Left colon (tissue), 2 donors: ENCODE data around the gene PCBP2. TPM values are rescaled to one million over a fixed set of nuclear protein-coding genes. Genes with fewer than 3 reads are reported as not detected.
"Not testable (repeated sequence)": the region's sequence is repeated elsewhere in the genome, so short reads cannot be mapped to it uniquely, and the experiment has no call there.

Experiments
- ATAC-seq: fragments of 200-7000 bp; cut with Tn5 transposase; one replicate; pipeline ENCODE4 v1.9.1; 2020; ENCODE audit warnings: mild to moderate bottlenecking, moderate library complexity
- DNase-seq, 2 donors: peaks; one replicate each; pipeline ENCODE4 v3.0.0-alpha.2; 2020
- intact Hi-C, 2 donors: fragments of 100-400 bp; cut with DNase I in 1 of 2; cut with micrococcal nuclease in 1 of 2; formaldehyde crosslinking; loops; one replicate each; pipeline versions ENCODE4 v1.11.2 to v1.14.0; 2022; cut with DNase I, micrococcal nuclease
- long read RNA-seq: library from polyadenylated mRNA; unstranded; transcript quantifications from one replicate; pipeline ENCODE4 v2.0.0, GENCODE V29; 2021
- total RNA-seq, 2 donors: library from RNA; stranded (reverse); fragmentation: NEBNext Ultra II Directional; extraction: Animal tissue kit (Norgen Biotek cat#: 25700); gene quantifications; one replicate each; pipeline ENCODE4 v1.2.1, GENCODE V29; 2021
- donor health status: DM: no; HTN: no; CAD: no.
- donor health status: DM: yes; HTN: yes; CAD: no.

Gene PCBP2
- total RNA-seq, result 100 to 1,000 TPM; 586 to 592 TPM
- long read RNA-seq, partial matches to known transcripts, result 21 of 54 reads
- long read RNA-seq, other reads (novel, unspliced or antisense), result 18 of 54 reads

GRCh38 chr12:53451661-53452158, at the start of gene PCBP2:
PCBP2 (plus strand) TSS chr12:53452102; CDS start chr12:53454801, 2,699 bp downstream.
- intact Hi-C loops, result no loop called here
- ATAC-seq, result peak; percentile 91
- DNase-seq, result peak; percentile 96 to 99

- ATAC-seq, intact Hi-C loops, DNase-seq: not testable (repeated sequence)
Measured at GRCh38 chr12:53402351-53402750, 49.6 kb upstream of the PCBP2 start.

- no peak for ATAC-seq
Measured at GRCh38 chr12:53402871-53403270, 49.0 kb upstream of the PCBP2 start.

DNA sequence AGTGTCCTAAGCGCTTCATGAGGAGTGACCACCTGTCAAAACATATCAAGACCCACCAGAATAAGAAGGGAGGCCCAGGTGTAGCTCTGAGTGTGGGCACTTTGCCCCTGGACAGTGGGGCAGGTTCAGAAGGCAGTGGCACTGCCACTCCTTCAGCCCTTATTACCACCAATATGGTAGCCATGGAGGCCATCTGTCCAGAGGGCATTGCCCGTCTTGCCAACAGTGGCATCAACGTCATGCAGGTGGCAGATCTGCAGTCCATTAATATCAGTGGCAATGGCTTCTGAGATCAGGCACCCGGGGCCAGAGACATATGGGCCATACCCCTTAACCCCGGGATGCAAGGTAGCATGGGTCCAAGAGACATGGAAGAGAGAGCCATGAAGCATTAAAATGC, 41.0 kb upstream of the PCBP2 start:
- ATAC-seq (no peak), DNase-seq (no peak)
- intact Hi-C loops, result no loop called here

More at GRCh38 chr12:53402871-53403270, 49.0 kb upstream of the PCBP2 start:
- DNase-seq, result no peak
- intact Hi-C loops, result no loop called here

DNA sequence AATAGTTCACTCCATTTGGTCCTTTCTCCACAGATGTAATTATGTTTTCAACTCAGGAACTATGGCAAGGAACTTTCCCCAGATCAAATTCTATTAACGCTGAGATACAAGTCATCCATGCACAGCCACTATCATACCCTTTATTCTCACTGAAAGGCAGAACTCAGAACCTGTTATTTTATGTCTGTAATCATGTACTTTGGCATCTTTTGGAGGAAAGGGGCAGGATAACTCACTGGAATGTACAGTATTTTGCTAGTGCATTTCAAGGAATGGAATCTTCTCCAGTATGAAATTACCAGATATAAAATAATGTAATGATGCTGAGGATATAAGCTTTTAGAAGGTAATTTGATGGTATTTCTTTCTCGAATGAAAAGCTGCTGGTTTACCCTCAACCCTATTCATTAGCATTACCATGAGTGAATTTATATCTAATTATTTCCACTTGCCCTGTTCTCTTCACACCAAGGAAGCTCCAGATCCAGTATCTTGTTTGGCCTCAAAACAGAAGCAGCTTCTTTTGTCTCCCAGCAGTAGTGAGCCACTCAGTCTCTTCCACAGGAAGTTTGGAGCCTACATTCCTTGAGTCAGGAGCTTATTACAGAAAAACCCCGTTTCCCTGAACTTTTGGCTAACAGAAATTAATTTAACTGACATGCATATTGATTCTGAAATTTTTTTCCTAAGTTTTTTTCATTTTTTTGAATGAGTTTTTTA, 38.3 kb upstream of the PCBP2 start:
- intact Hi-C loops, result no loop called here
- DNase-seq (no peak), ATAC-seq (no peak)

DNA sequence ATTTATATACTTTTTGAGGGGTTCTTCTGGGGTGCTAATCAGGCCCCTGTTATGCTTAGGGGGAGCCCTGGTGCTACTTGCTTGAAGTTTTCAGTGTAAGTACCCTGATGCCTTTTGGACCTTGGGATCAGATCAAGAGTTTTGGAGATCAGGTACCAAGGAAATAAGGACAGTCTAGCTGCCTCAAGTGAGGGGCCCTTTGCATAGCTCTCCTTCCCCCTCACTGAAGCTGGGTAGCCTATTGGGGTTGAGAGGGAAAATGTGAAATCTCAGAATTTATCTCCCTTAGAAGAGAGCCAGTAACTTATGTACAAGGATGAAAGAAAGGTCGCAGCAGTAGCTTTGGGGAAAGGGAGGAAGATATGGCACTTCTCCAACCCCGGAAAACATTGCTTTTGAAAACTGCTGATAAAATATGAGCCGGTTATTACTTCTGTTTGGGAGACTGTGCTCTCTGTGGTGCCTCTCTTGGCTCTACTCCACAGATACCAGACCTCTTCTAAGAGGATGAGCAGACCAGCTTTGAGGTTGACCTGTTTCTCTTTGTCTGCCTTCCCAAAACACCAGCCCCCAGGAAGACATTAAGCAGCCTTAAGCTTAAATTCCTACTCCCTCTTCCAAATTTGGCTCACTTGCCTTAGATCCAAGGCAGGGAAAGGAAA, 37.0 kb upstream of the PCBP2 start:
- intact Hi-C loops, result no loop called here
- ATAC-seq, result no peak
- DNase-seq, result no peak

- DNase-seq, intact Hi-C loops, ATAC-seq: not testable (repeated sequence)
Measured at GRCh38 chr12:53415752-53416389, 36.0 kb upstream of the PCBP2 start.

DNA sequence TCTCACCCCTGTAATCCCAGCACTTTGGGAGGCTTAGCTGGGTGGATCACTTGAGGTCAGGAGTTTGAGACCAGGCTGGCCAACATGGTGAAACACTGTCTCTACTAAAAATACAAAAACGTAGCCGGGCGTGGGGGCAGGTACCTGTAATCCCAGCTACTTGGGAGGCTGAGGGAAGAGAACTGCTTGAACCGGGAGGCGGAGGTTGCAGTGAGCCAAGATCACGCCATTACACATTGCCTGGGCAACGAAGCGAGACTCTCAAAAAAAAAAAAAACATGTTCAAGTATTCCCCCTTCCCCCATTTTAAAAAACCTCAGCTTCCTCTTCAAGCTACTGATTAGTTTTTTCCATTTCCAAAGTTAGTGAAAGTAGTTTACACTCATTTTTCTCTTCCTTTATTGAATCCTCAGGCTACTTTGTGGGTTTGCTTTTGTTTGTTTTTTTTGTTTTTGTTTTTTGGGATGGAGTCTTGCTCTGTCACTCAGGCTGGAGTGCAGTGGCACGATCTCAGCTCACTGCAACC, 34.5 kb upstream of the PCBP2 start:
- intact Hi-C loops, ATAC-seq, DNase-seq: not testable (repeated sequence)

DNA sequence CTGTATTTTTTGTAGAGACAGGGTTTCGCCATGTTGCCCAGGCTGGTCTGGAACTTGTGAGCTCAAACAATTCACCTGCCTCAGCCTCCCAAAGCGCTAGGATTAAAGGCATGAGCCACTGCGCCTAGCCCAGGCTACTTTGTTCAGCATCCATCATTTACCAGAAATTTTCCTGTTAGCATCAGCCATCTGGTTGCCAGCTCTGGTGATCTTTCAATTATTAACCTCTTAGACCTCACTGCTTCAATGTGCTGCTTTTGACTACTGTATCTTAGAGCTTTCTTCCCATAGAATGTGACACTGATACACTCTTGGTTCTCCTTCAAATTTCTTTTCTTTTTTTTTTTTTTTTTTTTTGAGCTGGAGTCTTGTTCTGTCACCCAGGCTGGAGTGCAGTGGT, 33.7 kb upstream of the PCBP2 start:
- no peak for ATAC-seq
- no peak for DNase-seq
- intact Hi-C loops, result no loop called here

DNA sequence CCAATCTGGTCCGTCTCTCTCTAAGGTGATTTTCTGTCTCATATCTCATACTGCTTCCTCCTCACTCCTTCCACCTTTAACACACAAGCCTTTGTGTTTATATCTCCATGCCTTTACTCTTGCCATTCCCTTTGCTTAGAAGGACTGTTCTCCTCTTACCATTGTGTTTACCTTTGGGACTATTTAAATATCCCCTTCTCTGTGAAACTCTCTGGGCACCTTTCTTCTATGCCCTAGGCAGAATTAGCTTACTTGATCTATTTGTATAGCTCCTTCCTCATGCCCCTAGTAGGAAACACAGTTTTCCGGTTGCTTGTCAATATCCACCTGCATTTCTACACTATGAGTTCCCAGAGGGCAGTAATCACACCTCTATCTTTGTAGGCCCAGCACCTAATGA, 32.1 kb upstream of the PCBP2 start:
- ATAC-seq (peak; percentile 27), DNase-seq (no peak)
- intact Hi-C loops, result loop anchor here (2.0 to 5.0 kb wide), 2 partner anchors 67 kb away; no protein-coding TSS in a partner anchor

- peak; percentile 24 for ATAC-seq
- intact Hi-C loops, result loop anchor here in 1 of 2 donors (5.0 kb wide), 1 partner anchor 70 kb away; no protein-coding TSS in a partner anchor
- DNase-seq, result not testable (repeated sequence)
Measured at GRCh38 chr12:53422247-53422646, 29.7 kb upstream of the PCBP2 start.

- no peak for ATAC-seq
- DNase-seq, result no peak
Measured at GRCh38 chr12:53423597-53423996, 28.3 kb upstream of the PCBP2 start, which contains the start of gene AMHR2. AMHR2 (plus strand) TSS chr12:53423855; CDS start chr12:53423935, 80 bp downstream.

GRCh38 chr12:53424626-53425514, 27.0 kb upstream of the PCBP2 start:
- no peak for ATAC-seq
- intact Hi-C loops, result loop anchor here in 1 of 2 donors (5.0 kb wide), 1 partner anchor 73 kb away; no protein-coding TSS in a partner anchor
- DNase-seq, result no peak

More at GRCh38 chr12:53423597-53423996, 28.3 kb upstream of the PCBP2 start, which contains the start of gene AMHR2:
- intact Hi-C loops, result loop anchor here in 1 of 2 donors (5.0 kb wide), 1 partner anchor 71 kb away; no protein-coding TSS in a partner anchor

DNA sequence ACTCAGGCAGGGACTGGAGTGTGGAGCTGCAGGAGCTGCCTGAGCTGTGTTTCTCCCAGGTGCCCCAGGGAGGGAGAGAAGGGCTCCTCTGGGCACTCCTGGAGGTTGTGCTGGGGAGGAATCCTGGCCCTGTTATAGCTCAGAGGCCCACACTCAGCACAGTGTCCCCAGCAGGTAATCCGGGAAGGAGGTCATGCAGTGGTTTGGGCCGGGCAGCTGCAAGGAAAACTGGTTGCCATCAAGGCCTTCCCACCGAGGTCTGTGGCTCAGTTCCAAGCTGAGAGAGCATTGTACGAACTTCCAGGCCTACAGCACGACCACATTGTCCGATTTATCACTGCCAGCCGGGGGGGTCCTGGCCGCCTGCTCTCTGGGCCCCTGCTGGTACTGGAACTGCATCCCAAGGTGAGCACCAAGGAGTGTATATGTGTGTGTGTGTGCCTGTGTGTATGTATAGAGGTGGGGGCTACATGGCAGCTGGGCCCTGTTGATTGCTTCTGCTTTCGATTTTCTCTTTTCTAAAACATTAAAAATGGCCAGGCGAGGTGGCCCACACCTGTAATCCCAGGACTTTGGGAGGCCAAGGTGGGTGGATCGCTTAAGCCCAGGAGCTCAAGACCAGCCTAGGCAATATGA, 26.3 kb upstream of the PCBP2 start:
- no peak for DNase-seq
- intact Hi-C loops, result no loop called here
- ATAC-seq, result no peak

GRCh38 chr12:53427905-53428594, 23.9 kb upstream of the PCBP2 start:
- ATAC-seq, result peak; percentile 82

GRCh38 chr12:53428741-53429140, 23.2 kb upstream of the PCBP2 start:
- DNase-seq (no peak), ATAC-seq (no peak)
- intact Hi-C loops, result no loop called here

More at GRCh38 chr12:53427905-53428594, 23.9 kb upstream of the PCBP2 start:
- no peak for DNase-seq
- intact Hi-C loops, result no loop called here

- intact Hi-C loops, result no loop called here
- DNase-seq (no peak), ATAC-seq (no peak)
Measured at GRCh38 chr12:53430116-53430515, 21.8 kb upstream of the PCBP2 start.
